MM.1S (cell line): Measurements from ENCODE around the gene OR8A1.

Experiments used
- CTCF ChIP-seq: fragments of 300-600 bp; sonication (generic); IDR thresholded peaks from 2 replicates; pipeline ENCODE4 v1.5.1; 2016; ENCODE audit warnings: antibody characterized with exemption, low read length, mixed read lengths
- EZH2 ChIP-seq: fragments of 300-600 bp; sonication (generic); optimal IDR thresholded peaks from 2 replicates; pipeline ENCODE3; 2017; ENCODE audit warnings: low read depth, mild to moderate bottlenecking, antibody characterized with exemption, low read length, mixed read lengths

- no peak for TF ChIP-seq CTCF
- no peak for TF ChIP-seq EZH2
Observed at GRCh38 chr11:124578761-124579160, 9.0 kb downstream of the OR8A1 start.
